ENCODE data around the gene ELP6. TPM values are rescaled to one million over a fixed set of nuclear protein-coding genes. Genes with fewer than 3 reads are reported as not detected.
A peak's percentile ranks its signal among the peaks of the same experiment; 100 is the strongest.

Gene ELP6
- total and polyA plus RNA-seq, 2 donors = 28.0 to 43.5 TPM

DNA sequence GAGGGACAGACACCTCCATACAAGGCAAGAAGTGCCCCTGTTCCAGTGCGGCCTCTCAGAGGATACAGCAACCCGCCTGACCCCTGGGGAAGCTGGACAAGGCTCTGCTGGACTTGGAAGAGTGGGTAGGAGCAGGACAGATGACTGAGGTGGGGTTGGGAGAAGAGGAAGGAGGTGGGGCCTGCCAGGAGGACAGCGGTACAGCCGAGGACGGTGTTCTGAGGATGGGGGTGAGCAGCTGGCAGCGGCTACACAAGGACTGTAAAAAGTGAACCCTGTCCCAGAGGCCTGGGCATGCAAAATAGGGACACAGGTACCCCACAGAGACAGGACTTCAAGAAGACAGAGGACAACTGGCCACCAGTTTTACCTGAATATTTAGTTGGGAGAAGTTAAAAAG is 23.5 kb upstream of the ELP6 start:
- WGBS = 96% methylated on average over 6 of the region's 6 CpGs
- DNase-seq (ENCODE audit: low read depth in 6 of 9, low spot score in 9 of 9) = no peak
- Histone ChIP-seq H3K36me3 (ENCODE audit: control insufficient read depth in 2 of 2, insufficient read depth in 2 of 2, low read length in 1 of 2) (no peaks in the 10 kb centered on the region), H3K27ac (ENCODE audit: low read depth in 1 of 2, low read length in 1 of 2) (no peak overlapping the region), H3K9me3 (ENCODE audit: control insufficient read depth in 2 of 2, insufficient read depth in 1 of 2, low read length in 1 of 2) (no peaks in the 10 kb centered on the region), H3K4me1 (ENCODE audit: control insufficient read depth in 2 of 2, insufficient read depth in 2 of 2, low read length in 2 of 2) (no peaks in the 10 kb centered on the region), H3K27me3 (ENCODE audit: control insufficient read depth in 2 of 2, insufficient read depth in 1 of 2, low read length in 1 of 2) (peaks cover 0 to 2% of the 10 kb centered on the region in 2 donors), H3K4me3 (ENCODE audit: low read length in 2 of 2) (no peak overlapping the region)

- Histone ChIP-seq H3K36me3 (ENCODE audit: control insufficient read depth in 2 of 2, insufficient read depth in 2 of 2, low read length in 1 of 2) (no peaks in the 10 kb centered on the region), H3K27me3 (ENCODE audit: control insufficient read depth in 2 of 2, insufficient read depth in 1 of 2, low read length in 1 of 2) (peaks cover 0 to 2% of the 10 kb centered on the region in 2 donors), H3K9me3 (ENCODE audit: control insufficient read depth in 2 of 2, insufficient read depth in 1 of 2, low read length in 1 of 2) (no peaks in the 10 kb centered on the region), H3K27ac (ENCODE audit: low read depth in 1 of 2, low read length in 1 of 2) (no peak overlapping the region), H3K4me1 (ENCODE audit: control insufficient read depth in 2 of 2, insufficient read depth in 2 of 2, low read length in 2 of 2) (no peaks in the 10 kb centered on the region), H3K4me3 (ENCODE audit: low read length in 2 of 2) (no peak overlapping the region)
- 97% methylated on average over 19 of the region's 19 CpGs for WGBS
- DNase-seq (ENCODE audit: low read depth in 6 of 9, low spot score in 9 of 9) = no peak
Measured at GRCh38 chr3:47536221-47536891, 22.8 kb upstream of the ELP6 start.

- Histone ChIP-seq H3K27me3 (ENCODE audit: control insufficient read depth in 2 of 2, insufficient read depth in 1 of 2, low read length in 1 of 2) (no peaks in the 10 kb centered on the region), H3K4me3 (ENCODE audit: low read length in 2 of 2) (no peak overlapping the region), H3K27ac (ENCODE audit: low read depth in 1 of 2, low read length in 1 of 2) (no peak overlapping the region), H3K4me1 (ENCODE audit: control insufficient read depth in 2 of 2, insufficient read depth in 2 of 2, low read length in 2 of 2) (no peaks in the 10 kb centered on the region), H3K36me3 (ENCODE audit: control insufficient read depth in 2 of 2, insufficient read depth in 2 of 2, low read length in 1 of 2) (no peaks in the 10 kb centered on the region), H3K9me3 (ENCODE audit: control insufficient read depth in 2 of 2, insufficient read depth in 1 of 2, low read length in 1 of 2) (no peaks in the 10 kb centered on the region)
- DNase-seq (ENCODE audit: low read depth in 6 of 9, low spot score in 9 of 9) = no peak
- 93% methylated on average over 5 of the region's 5 CpGs for WGBS
Measured at GRCh38 chr3:47533996-47534454, 20.5 kb upstream of the ELP6 start.

- DNase-seq (ENCODE audit: low read depth in 6 of 9, low spot score in 9 of 9) = no peak
- Histone ChIP-seq H3K4me3 (ENCODE audit: low read length in 2 of 2) (no peak overlapping the region), H3K36me3 (ENCODE audit: control insufficient read depth in 2 of 2, insufficient read depth in 2 of 2, low read length in 1 of 2) (no peaks in the 10 kb centered on the region), H3K9me3 (ENCODE audit: control insufficient read depth in 2 of 2, insufficient read depth in 1 of 2, low read length in 1 of 2) (no peaks in the 10 kb centered on the region), H3K27ac (ENCODE audit: low read depth in 1 of 2, low read length in 1 of 2) (no peak overlapping the region), H3K4me1 (ENCODE audit: control insufficient read depth in 2 of 2, insufficient read depth in 2 of 2, low read length in 2 of 2) (no peaks in the 10 kb centered on the region), H3K27me3 (ENCODE audit: control insufficient read depth in 2 of 2, insufficient read depth in 1 of 2, low read length in 1 of 2) (no peaks in the 10 kb centered on the region)
- WGBS = 93% methylated on average over 2 of the region's 2 CpGs
Measured at GRCh38 chr3:47533481-47533880, 20.0 kb upstream of the ELP6 start.

DNA sequence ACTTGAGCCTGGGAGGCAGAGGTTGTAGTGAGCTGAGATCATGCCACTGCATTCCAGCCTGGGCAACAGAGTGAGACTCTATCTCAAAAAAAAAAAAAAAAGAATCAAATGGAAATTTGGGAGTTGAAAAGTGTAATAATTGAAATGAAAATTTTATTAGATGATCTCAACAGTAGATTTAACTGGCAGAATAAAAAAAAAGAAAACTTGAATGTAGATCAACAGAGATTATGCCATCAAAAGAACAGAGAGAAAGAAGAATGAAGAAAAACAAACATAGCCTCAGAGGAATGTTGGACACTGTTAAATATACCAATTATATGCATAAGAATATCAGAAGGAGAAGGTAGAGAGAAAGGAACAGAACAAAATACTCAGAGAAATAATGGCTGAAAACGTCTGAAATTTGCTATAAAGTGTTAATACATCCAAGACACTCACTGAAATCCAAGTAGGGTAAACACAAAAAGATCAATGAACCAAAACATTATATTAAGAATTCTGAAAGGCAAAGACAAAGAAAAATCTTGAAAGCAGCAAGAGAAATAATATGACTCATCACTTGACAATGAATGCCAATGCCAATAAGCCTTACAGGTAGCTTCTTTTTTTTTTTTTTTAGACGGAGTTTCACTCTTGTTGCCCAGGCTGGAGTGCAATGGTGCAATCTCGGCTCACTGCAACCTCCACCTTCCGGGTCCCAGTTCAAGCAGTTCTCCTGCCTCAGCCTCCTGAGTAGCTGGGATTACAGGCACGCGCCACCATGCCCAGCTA is 14.6 kb upstream of the ELP6 start:
- WGBS = 91% methylated on average over 6 of the region's 6 CpGs
- Histone ChIP-seq H3K36me3 (ENCODE audit: control insufficient read depth in 2 of 2, insufficient read depth in 2 of 2, low read length in 1 of 2) (no peaks in the 10 kb centered on the region), H3K27ac (ENCODE audit: low read depth in 1 of 2, low read length in 1 of 2) (no peak overlapping the region)

DNA sequence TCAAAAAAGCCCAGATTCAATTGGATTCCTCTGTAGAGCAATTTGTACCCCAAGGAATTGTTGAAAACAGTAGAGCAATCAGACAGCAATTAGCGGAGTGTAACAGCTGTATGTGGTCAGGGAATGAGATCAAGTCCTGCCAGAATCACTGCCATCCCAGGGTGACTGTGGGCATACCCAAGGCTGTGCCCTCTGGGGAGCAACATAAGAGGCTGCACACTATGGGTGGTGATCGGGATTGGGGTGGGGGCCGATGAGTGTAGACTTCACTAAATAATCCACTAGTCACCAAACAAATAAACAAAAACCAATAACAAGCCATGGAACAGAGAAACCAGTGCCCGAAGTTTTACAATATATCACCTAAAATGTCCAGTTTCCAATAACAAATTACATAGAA is 12.1 kb upstream of the ELP6 start:
- DNase-seq (ENCODE audit: low read depth in 6 of 9, low spot score in 9 of 9) = no peak
- WGBS = 96% methylated on average over 4 of the region's 4 CpGs

More for the DNA sequence above, 14.6 kb upstream of the ELP6 start:
- no peaks in the 10 kb centered on the region for H3K27me3 ChIP-seq (ENCODE audit: control insufficient read depth in 2 of 2, insufficient read depth in 1 of 2, low read length in 1 of 2)
- no peak for DNase-seq (ENCODE audit: low read depth in 6 of 9, low spot score in 9 of 9)
- no peak overlapping the region for H3K4me3 ChIP-seq (ENCODE audit: low read length in 2 of 2)
- no peaks in the 10 kb centered on the region for H3K9me3 ChIP-seq (ENCODE audit: control insufficient read depth in 2 of 2, insufficient read depth in 1 of 2, low read length in 1 of 2)
- no peaks in the 10 kb centered on the region for H3K4me1 ChIP-seq (ENCODE audit: control insufficient read depth in 2 of 2, insufficient read depth in 2 of 2, low read length in 2 of 2)

GRCh38 chr3:47523310-47524073 is 10.0 kb upstream of the ELP6 start:
- Histone ChIP-seq H3K36me3 (ENCODE audit: control insufficient read depth in 2 of 2, insufficient read depth in 2 of 2, low read length in 1 of 2) (no peaks in the 10 kb centered on the region), H3K9me3 (ENCODE audit: control insufficient read depth in 2 of 2, insufficient read depth in 1 of 2, low read length in 1 of 2) (no peaks in the 10 kb centered on the region), H3K4me1 (ENCODE audit: control insufficient read depth in 2 of 2, insufficient read depth in 2 of 2, low read length in 2 of 2) (peaks cover 0 to 5% of the 10 kb centered on the region in 2 donors), H3K4me3 (ENCODE audit: low read length in 2 of 2) (no peak overlapping the region), H3K27me3 (ENCODE audit: control insufficient read depth in 2 of 2, insufficient read depth in 1 of 2, low read length in 1 of 2) (no peaks in the 10 kb centered on the region), H3K27ac (ENCODE audit: low read depth in 1 of 2, low read length in 1 of 2) (no peak overlapping the region)
- 79% methylated on average over 4 of the region's 4 CpGs for WGBS
- no peak for DNase-seq (ENCODE audit: low read depth in 6 of 9, low spot score in 9 of 9)

More for the DNA sequence above, 12.1 kb upstream of the ELP6 start:
- no peaks in the 10 kb centered on the region for H3K27me3 ChIP-seq (ENCODE audit: control insufficient read depth in 2 of 2, insufficient read depth in 1 of 2, low read length in 1 of 2)
- H3K27ac ChIP-seq (ENCODE audit: low read depth in 1 of 2, low read length in 1 of 2) = no peak overlapping the region
- no peaks in the 10 kb centered on the region for H3K36me3 ChIP-seq (ENCODE audit: control insufficient read depth in 2 of 2, insufficient read depth in 2 of 2, low read length in 1 of 2)
- no peaks in the 10 kb centered on the region for H3K9me3 ChIP-seq (ENCODE audit: control insufficient read depth in 2 of 2, insufficient read depth in 1 of 2, low read length in 1 of 2)
- H3K4me3 ChIP-seq (ENCODE audit: low read length in 2 of 2) = no peak overlapping the region
- H3K4me1 ChIP-seq (ENCODE audit: control insufficient read depth in 2 of 2, insufficient read depth in 2 of 2, low read length in 2 of 2) = peaks cover 0 to 5% of the 10 kb centered on the region in 2 donors

GRCh38 chr3:47522082-47522987 is 8.8 kb upstream of the ELP6 start:
- Histone ChIP-seq H3K4me3 (ENCODE audit: low read length in 2 of 2) (no peak overlapping the region), H3K27me3 (ENCODE audit: control insufficient read depth in 2 of 2, insufficient read depth in 1 of 2, low read length in 1 of 2) (no peaks in the 10 kb centered on the region), H3K4me1 (ENCODE audit: control insufficient read depth in 2 of 2, insufficient read depth in 2 of 2, low read length in 2 of 2) (peaks cover 0 to 5% of the 10 kb centered on the region in 2 donors), H3K36me3 (ENCODE audit: control insufficient read depth in 2 of 2, insufficient read depth in 2 of 2, low read length in 1 of 2) (no peaks in the 10 kb centered on the region), H3K27ac (ENCODE audit: low read depth in 1 of 2, low read length in 1 of 2) (no peak overlapping the region), H3K9me3 (ENCODE audit: control insufficient read depth in 2 of 2, insufficient read depth in 1 of 2, low read length in 1 of 2) (no peaks in the 10 kb centered on the region)
- DNase-seq (ENCODE audit: low read depth in 6 of 9, low spot score in 9 of 9) = peak; percentile 53 to 88 (median 75)
- 50% methylated on average over 15 of the region's 15 CpGs for WGBS
